ENCODE measurements around the gene TAS2R1.
"Not testable (repeated sequence)": the region's sequence is repeated elsewhere in the genome, so short reads cannot be mapped to it uniquely, and the experiment has no call there.

TAS2R1 gene

DNA sequence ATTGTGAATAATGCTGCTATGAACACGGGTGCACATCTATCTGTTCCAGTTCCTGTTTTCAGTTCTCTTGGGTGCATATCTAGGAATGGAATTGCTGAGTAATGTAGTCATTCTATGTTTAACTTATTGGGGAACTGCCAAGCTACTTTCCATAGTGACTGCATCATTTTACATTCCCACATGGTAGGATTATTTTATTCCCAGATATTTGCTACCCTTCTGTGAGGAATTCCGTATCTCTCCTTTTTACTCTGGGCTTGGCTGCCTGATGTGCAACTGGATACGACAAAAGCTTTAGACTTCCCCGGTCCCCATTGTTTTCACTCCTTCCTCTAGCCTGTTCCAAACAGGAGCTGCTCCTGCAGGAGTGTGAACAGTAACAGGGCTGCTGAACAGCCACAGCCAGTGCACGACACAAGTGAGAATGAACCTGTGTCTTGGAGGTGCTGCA lies 7.2 kb downstream of the TAS2R1 start:
- no peak for DNase-seq (ENCODE audit: low spot score)

DNA sequence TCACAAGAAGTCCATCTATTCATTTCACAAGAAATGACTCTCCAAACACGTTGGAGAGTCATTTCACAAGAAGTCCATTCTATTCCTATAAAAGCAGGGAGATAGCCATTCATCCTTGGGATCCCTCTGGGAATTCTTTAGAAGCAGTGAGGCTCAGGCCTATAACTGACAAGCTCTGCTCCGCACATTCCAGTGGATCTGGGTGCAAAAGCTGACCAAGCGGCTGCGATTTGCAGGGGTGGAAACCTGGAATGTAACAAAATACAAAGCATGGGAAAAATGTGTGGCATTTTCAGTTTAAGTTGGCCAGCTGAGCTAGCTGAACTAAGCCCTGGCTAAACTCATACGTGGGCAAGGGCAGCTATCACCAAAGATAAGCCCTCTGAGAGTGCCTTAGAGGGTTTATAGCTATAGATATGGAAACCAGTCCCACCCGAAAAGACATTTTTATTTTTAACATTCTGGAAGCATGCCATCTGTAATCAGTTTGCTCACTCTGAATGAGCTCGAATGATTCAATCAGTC lies 8.7 kb downstream of the TAS2R1 start:
- no peak for DNase-seq (ENCODE audit: low spot score)

DNA sequence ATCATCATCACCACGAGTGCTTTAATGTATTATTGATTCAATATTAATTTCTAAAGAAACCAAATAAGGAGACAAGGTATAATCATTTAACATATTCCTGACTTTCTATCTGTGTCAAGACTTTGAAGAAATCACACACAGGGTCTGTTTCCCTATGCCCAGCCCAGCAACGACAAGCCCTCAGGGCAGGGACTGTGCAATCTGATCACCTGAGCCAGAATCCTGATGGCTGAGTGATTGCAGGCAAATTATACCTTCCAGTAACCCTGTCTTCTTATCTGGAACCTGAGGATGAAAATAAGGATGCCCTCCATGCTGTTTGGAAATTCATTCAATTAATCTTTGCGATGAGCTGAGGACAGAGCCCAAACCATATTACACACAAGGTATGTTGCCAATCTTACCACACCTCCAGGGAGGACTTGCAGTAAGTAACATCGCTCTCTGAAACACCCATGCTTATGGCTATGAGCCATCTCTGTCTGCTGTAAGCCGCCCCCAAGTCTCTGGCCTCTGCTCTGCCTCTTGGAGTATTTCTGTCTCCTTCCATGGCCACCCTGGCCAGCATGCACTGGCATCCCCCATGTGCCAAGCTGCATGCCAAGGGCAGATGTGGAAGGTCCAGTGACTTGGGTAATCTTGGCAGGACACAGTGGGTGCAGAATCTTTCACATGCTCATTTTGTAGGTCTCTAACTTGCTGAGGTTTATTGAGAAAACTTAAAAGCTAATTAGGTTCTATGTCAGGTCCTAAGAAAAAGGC lies 10.6 kb downstream of the TAS2R1 start:
- no peak for DNase-seq (ENCODE audit: low spot score)

DNA sequence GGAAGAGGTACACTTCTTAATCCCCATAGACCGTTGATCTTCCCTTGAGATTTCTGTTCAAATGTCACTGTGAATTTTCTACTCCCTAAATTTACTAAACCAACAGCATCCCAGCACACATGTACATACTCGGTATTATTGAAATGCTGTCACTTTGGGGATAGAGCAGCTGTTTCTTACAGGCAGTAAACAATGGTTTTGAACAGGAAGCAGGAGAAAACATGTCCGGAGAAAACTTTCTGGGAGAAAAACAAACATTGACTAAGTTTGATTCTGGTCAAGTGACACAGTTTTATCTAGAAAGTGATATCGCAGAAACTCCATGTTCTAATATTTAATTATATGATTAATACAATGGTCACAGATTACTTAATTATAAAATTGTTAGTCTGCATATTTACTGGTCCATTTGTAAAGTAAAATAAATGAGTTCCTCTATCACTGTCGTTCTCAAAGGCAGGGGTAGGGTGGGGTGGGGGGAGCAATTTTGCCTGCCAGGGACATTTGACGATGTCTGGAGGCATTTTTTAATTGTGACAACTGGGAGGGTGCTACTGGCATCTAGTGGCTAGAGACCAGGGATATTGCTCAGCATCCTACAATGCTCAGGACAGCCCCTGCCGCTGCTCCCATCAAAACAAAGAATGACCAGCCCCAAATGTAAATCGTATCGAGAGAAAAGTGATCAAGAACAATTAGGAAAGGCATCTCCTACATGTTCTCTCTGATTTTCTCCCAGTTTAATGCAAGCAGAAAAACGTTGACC lies 12.2 kb downstream of the TAS2R1 start:
- DNase-seq (ENCODE audit: low spot score) = no peak

DNA sequence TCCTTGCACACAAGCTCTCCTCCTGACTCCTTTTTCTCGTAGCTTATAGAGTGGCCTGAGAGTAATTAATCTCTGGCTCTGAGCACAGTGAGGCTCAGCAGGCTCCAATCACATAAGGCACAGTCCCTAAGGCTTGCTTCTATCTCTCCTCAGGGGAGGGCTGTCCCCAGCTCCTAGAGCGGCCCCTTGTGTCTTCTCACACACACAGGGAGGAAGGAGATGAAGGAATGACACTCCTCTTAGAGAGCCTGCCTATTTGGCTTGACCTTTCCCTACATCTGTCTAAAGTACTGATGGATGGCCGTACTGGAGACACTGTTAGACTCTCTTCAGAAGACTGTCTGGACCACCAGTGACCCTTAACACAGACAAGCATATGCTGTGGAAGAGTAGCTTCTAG lies 12.9 kb downstream of the TAS2R1 start:
- no peak for DNase-seq (ENCODE audit: low spot score)

DNA sequence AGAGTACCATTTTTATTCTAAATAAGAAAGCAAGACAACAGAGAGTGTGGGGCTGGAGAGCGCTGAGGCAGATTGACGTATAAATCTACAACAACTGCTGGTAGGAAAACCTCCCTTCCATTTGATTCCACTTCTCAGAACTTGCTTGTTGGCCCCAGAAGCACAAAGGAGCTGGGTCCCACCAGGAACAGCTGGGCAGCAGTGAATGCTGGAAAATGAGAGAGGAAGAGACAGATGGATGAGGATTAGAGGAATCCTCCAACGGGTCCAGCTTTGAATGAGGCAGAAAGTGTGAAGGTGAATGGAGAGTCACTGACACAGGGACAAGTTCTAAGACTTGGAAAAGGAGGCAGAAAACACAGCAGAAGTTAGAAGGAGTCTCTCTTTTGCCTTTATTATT lies 14.8 kb downstream of the TAS2R1 start:
- no peak for DNase-seq (ENCODE audit: low spot score)

DNA sequence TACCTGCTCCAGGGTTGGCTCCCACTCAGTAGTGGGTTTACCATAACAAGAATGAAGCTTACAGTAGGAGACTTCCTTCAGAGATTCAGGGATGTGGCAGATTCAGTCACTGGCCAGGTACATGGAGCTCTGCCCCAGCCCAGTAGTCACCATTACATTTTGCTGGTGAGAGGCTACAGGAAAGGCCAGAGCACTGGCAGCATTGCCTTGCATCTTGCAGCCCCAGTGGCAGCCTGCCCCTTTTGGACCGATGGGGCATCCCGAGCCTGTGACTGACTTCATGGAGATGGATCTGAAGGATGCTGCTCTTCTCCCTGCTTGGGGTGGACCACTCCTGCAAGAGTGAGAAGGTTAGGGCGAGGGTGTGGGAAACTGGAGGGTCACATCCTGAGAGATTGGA lies 16.8 kb downstream of the TAS2R1 start:
- DNase-seq (ENCODE audit: low spot score) = no peak

DNA sequence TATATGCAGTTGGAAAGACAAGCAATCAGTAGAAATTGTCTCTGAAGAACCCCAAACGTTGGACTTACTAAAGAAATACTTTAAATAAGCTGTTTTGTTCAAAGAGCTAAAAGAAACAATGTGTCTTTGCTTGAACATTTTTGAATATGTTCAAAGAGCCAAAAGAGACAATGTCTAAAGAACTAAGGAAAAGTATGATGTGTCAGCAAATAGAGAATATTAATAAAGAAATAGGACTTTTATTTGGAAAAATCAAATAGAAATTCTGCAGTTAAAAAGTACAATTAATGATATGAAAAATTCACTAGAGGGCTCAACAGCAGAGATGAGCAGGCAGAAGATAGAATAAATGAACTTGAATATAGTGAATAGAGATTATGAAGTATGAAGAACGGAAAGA lies 19.2 kb downstream of the TAS2R1 start:
- no peak for DNase-seq (ENCODE audit: low spot score)

DNA sequence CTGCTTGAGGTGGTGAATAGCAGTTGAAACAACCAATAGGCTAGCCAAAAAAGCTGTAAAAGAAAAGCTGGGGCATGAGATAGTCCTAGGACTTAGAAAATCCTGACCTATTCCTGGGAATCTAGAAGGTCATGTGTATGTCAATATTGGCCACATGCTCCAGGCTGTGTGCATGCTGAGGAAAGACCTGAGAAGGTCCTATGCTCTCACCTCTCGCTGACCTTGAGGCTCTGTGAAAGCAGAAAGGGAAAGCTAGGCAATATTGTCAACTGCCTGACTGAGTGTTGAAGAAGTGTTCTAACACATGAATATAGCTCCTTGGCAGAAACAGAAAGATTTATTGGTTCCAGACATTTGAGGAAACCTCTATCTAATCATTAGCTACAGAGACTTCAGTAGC lies 19.8 kb downstream of the TAS2R1 start:
- no peak for DNase-seq (ENCODE audit: low spot score)

DNA sequence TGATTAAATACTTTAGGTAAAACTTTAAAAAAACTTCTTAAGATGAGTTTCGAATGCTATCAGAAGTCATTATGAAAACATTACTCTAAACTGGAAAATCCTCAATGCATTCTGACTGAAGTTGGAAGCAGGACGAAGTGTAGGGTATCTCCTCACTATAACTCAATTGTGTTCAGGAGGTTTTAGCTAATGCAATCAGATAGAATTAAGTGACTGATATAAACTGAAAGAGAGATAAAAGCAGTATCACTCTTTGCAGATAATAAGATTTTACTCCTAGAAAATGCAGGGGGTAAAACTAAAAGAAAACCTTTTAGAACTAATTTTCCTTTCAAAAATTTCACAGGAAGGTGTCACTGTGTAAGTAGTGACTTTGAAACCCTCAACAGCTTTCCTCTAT lies 22.1 kb downstream of the TAS2R1 start:
- no peak for DNase-seq (ENCODE audit: low spot score)

DNA sequence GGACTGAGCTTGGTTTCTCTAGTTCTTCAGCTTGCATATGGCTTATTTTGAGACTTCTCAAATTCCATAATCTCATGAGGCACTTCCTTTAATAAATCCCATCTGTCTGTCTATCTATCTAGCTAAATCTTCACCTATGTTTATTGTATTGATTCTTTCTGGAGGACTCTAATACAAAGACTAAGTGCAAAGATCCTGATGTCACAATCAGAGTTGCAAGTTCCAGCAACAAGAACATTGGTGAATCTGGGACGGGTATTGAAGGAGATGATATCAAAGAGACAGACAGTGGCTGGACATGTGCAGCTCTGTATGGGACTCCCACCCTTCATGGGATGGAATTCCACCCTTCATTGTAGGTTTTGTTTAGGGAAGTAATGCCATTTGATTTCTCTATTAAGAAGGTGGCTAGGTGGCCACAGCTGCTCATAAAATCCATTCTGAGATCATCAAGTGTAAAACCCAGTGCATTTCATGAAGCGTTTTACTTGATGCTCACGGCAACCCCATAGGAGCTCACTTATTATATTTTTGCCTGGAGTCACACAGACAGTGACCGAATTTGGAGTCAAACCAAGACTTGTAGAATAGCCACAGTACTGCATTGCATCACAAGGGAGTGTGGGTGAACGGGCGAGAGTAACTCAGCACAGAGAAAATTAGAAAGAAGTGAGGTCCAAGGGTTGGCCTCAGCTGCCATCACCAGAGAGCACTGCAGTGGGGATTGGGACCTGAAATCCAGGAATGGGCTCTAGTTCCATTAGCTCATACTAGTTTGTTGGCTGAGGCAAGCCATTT lies 24.9 kb downstream of the TAS2R1 start:
- no peak for DNase-seq (ENCODE audit: low spot score)

DNA sequence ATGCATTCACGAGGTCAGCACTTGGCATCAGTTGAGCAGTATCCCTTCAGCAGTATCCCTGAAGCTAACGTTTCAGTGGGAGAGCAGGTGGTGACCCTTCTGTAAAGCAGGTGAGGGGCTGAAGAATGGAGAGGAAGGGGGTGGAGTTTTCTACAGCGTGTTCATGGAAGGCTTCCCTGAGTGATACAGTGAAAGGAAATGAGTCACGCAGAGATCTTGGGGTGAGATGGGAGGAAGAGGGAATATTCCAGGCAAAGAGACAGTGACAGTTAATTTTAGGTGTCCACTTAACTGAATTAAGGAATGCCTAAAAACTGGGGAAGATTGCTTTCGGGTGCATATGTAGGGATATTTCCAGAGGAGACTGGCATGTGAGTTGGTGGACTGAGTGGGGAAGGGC lies 25.7 kb downstream of the TAS2R1 start:
- DNase-seq (ENCODE audit: low spot score) = no peak

DNA sequence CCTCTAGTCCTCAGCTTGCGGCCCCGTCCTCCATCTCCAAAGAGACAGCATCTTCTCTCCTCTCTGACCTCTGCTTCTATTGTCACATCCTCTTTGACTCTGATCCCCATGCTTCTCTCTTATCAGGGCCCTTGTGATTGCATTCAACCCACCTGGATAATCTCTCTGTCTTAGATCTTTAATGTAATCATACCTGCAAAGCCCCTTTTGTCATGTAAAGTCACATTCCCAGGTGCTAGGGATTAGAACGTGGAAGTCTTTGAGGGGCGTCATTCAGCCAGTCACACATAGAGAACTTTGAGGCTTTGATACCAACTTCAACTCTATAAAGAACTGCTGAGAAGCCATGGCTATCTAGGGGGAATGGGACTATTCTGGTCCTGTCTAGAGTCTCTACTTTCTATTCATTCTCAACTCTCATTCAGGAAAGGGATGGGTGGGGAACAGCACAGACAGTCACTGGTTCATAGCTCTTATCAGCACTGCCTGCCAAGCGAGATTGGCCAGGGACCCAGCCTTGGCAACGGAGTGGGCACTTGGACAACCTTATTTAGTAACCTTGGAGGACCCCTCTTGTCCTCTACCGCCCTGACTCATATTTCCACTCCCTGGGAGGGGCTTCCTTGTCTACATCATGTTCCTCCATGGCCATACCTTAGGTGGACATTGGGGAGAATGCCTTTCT lies 29.0 kb downstream of the TAS2R1 start:
- no peak for DNase-seq (ENCODE audit: low spot score)

DNA sequence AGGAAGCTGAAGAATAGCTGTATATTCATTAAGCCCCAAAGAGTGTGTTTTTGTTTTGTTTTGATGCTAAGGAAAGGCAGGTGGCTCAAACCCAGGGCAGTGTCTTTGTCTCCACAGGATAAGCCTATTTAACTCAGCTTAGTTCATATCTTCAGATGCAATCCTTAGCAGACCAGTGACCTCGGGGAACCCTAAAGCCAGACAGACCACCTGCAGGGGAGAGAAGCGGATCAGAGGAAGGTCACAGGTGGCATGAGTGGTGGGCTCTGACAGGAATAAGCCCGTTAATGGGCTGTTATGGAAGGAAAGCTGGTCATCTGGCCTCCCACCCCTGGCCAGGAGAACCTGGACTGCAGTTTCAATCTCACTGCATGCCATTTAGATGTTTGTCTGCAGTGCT lies 30.8 kb downstream of the TAS2R1 start:
- no peak for DNase-seq (ENCODE audit: low spot score)

DNA sequence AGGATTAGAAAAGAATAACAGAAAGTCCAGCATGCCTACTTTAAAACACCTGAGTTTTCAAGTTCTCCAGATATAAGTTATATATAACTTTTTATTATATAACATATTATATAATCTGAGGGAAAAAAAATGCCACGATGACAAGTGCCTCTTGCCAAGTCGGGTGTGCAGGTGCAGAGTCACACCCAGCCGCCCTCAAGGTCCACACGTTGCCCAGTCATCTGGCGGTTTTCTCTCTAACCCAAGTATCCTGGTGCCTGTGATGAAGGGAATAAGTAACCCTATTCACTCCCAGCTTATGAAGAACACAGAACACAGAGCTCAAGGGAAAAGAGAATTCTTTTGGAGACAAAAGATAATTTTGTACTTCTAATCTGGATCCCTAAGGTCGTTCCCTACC lies 31.8 kb downstream of the TAS2R1 start:
- not testable (repeated sequence) for DNase-seq (ENCODE audit: low spot score)

DNA sequence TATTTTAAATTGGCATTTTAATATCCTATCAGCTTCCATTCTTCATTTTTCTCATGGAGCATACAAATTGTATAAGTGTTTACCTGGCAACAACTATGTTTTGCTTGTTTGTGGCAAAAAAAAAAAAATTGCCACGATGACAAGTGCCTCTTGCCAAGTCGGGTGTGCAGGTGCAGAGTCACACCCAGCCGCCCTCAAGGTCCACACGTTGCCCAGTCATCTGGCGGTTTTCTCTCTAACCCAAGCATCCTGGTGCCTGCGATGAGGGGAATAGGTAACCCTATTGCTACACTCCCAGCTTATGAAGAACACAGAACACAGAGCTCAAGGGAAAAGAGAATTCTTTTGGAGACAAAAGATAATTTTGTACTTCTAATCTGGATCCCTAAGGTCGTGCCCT lies 32.8 kb downstream of the TAS2R1 start:
- DNase-seq (ENCODE audit: low spot score) = not testable (repeated sequence)

DNA sequence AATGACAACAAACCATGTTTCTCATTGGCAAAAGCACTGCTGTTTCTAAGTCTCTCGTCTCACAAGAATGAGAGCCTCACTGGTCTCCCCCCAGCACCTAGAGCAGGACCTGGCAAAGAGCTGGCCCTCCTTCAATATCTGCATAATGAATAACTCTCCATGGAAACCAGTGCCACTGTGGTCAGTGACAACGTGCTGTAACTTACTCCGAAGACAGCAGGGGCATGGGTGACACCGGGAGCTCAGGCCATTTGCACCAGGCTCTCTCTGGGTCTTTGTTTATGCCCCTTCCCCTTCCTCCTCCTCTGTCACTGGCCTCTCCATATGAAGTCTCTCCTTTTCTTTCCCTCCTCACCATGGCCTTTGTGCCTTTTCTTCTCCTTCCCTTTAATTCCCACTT lies 33.3 kb downstream of the TAS2R1 start:
- DNase-seq (ENCODE audit: low spot score) = no peak

DNA sequence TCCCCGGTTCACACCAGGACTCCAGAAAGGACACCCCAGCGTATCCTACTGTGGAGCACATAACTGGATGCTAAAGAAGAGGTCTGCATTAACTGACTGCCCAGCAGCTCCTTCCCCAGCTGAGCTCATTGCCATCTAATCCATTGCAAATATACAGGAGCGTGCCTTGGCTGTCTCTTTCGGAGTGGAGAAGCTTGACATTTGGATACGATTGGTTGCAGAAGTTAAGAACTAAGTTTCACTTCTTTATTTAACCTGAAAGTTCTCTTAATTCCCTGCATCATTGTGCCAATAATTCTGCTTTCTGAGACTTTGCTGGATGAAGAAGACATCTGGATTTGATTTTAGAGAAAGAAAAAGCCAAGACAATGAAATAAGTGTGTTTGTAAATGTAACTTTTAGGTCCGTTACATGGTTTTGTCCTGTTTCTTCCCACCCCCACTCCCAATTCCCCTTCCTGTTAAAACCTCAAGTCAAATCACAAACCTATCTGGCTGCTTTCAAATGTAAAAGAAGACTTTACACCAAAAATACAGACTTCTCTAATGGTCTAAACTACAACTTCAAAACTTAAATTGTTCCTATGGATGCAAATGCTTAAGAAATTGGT lies 33.9 kb downstream of the TAS2R1 start:
- DNase-seq (ENCODE audit: low spot score) = no peak

DNA sequence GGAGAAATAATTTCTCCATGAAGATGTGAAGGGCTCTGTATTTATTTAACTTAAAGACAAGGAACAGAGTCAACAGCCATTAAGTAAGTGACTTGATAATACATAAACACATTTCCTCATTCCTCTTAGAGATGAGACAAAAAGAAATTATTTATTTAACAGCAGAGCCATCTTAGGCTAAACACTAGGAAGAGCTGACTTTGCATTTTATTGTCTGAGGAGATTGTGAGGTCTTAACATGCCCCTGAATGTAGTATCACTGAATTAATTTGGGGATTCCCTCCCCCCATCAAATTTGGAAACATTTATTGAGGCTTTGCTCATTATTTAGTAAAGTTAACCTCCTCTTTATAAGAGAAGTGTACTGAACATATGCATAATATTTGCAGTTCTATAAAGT lies 35.2 kb downstream of the TAS2R1 start:
- no peak for DNase-seq (ENCODE audit: low spot score)

DNA sequence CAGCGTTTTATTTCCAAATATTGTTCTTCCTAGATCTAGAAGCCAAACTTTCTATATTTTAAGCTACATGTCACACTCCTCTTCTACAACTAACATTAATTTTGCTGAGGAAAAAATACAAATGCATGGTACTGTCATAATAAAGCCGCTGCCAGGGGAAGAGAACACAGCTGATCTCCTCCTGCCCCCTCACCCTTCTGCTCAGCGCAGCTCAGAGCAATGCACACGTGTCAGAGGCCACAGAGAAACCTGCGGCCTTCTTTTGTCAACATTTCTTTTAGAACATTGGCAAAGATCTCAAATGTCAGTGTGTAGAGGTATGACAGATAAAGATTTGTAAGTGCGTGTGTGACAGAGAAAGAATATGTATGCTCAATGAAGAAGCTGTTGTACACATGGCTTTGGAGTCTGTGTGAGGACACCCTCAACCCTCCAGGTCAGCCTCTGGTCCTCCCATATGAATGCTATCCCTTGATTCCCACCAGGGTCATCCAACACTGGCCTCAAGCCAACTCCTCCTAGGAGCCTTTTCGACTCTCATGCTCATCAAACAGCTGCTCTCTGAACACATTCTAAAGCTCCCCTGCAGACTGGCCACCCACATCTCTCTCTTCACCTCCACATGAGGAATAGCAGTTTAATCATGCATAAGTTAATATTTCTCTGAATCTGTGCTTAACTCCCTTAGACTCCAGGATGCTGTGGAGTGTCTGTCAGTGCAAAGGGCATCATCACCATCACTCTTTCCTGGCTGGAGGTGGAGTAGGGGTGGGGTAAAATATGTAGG lies 40.9 kb downstream of the TAS2R1 start:
- no peak for DNase-seq (ENCODE audit: low spot score)

DNA sequence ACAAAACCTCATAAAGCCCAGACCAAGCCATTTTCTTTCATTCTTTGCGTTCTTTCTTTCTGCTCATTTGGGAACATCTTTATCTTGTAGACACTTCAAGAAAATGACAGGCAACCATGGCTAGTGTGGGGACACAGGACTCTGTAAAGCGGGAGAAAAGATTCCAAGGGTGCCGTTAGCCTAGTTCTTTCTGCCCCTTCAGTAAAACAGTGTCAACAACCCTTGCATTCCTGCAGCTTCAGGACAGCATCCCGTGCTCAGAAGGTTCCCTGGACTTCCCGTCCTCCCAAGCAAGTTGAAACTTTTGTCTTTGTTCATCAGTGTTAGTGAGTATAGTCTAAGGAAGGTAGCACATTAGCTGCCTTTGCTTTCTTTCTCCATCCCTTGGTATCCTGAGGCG lies 41.9 kb downstream of the TAS2R1 start:
- no peak for DNase-seq (ENCODE audit: low spot score)

Measured in activated CD4-positive, alpha-beta T cell treated with anti-CD3 and anti-CD28 coated beads, Interleukin-2, Interleukin-4, amounts not matched to agents 100 ng/mL and 50 ng/mL, durations not matched to agents 16 hours and 8 hours (primary cell).